Mucosa of rectum (tissue), 2 donors: ENCODE measurements around the gene SYNE2.
"Not testable (repeated sequence)": the region's sequence is repeated elsewhere in the genome, so short reads cannot be mapped to it uniquely, and the experiment has no call there.

Source experiments
- H3K27ac ChIP-seq, 2 donors: one replicate each; pipeline ENCODE4 v1.7.0; 2013; ENCODE audit warnings: inconsistent platforms in 2 of 2, low read depth in 2 of 2, low read length in 2 of 2
- H3K27me3 ChIP-seq, 2 donors: one replicate each; pipeline ENCODE4 v1.7.0; 2013; ENCODE audit warnings: low read length in 2 of 2; ENCODE audit not compliant: control insufficient read depth in 2 of 2, insufficient read depth in 2 of 2
- H3K36me3 ChIP-seq, 2 donors: one replicate each; pipeline ENCODE4 v1.7.0; 2013; ENCODE audit warnings: low read length in 2 of 2; ENCODE audit not compliant: control insufficient read depth in 2 of 2, insufficient read depth in 2 of 2
- H3K4me1 ChIP-seq, 2 donors: one replicate each; pipeline ENCODE4 v1.7.0; 2013; ENCODE audit warnings: low read length in 2 of 2, mild to moderate bottlenecking in 1 of 2; ENCODE audit not compliant: control insufficient read depth in 2 of 2, insufficient read depth in 2 of 2
- H3K4me3 ChIP-seq, 2 donors: one replicate each; pipeline ENCODE4 v1.7.0; 2013; ENCODE audit warnings: low read length in 2 of 2
- H3K9ac ChIP-seq, 2 donors: one replicate each; pipeline ENCODE4 v1.7.0; 2013; ENCODE audit warnings: low read length in 2 of 2, low read depth in 1 of 2, mild to moderate bottlenecking in 1 of 2
- H3K9me3 ChIP-seq, 2 donors: one replicate each; pipeline ENCODE4 v1.7.0; 2013; ENCODE audit warnings: low read length in 2 of 2; ENCODE audit not compliant: control insufficient read depth in 2 of 2
- donor health status: healthy.
- donor health status: Normal muscosa, but diverticular disease.

Gene SYNE2

GRCh38 chr14:64176330-64176729 is 323.5 kb downstream of the SYNE2 start:
- H3K27me3 ChIP-seq: no peaks in the 10 kb centered on the region

DNA sequence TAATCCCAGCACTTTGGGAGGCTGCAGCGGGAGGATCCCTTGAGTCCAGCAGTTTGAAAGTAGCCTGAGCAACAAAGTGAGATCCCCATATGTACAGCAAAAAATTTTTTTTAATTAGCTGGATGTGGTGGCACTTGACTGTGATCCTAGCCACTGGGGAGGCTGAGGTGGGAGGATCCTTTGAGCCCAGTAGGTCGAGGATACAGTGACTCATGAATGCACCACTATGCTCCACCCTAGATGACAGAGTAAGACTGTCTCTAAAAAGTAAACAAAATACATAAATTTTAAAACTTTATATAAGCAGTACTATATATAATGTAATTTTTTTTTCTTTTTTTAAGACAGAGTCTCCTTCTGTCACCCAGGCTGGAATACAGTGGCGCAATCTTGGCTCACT is 326.0 kb downstream of the SYNE2 start:
- Histone ChIP-seq H3K27ac (no peak overlapping the region), H3K9me3 (no peaks in the 10 kb centered on the region), H3K27me3 (no peaks in the 10 kb centered on the region), H3K4me3 (no peak overlapping the region), H3K36me3 (peaks cover 22 to 42% of the 10 kb centered on the region in 2 donors), H3K4me1 (no peaks in the 10 kb centered on the region), H3K9ac (no peak overlapping the region)

More at GRCh38 chr14:64176330-64176729, 323.5 kb downstream of the SYNE2 start:
- Histone ChIP-seq H3K9ac (no peak overlapping the region), H3K27ac (no peak overlapping the region), H3K4me1 (no peaks in the 10 kb centered on the region), H3K36me3 (peaks cover 34 to 49% of the 10 kb centered on the region in 2 donors), H3K9me3 (no peaks in the 10 kb centered on the region), H3K4me3 (no peak overlapping the region)

GRCh38 chr14:64182908-64183307 is 330.1 kb downstream of the SYNE2 start:
- H3K27ac ChIP-seq, H3K27me3 ChIP-seq, H3K4me3 ChIP-seq, H3K4me1 ChIP-seq, H3K9ac ChIP-seq, H3K9me3 ChIP-seq: not testable (repeated sequence)
- H3K36me3 ChIP-seq: peaks cover 20 to 35% of the 10 kb centered on the region in 2 donors

GRCh38 chr14:64184103-64184729 is 331.4 kb downstream of the SYNE2 start:
- Histone ChIP-seq H3K9me3 (no peaks in the 10 kb centered on the region), H3K36me3 (peaks cover 30 to 39% of the 10 kb centered on the region in 2 donors), H3K27ac (no peak overlapping the region), H3K27me3 (no peaks in the 10 kb centered on the region), H3K9ac (no peak overlapping the region), H3K4me1 (no peaks in the 10 kb centered on the region), H3K4me3 (no peak overlapping the region)

GRCh38 chr14:64185184-64185583 is 332.4 kb downstream of the SYNE2 start:
- Histone ChIP-seq H3K27me3 (no peaks in the 10 kb centered on the region), H3K4me3 (no peak overlapping the region), H3K27ac (no peak overlapping the region), H3K9me3 (no peaks in the 10 kb centered on the region), H3K4me1 (no peaks in the 10 kb centered on the region), H3K9ac (no peak overlapping the region), H3K36me3 (peaks cover 38 to 44% of the 10 kb centered on the region in 2 donors)

- H3K36me3 ChIP-seq: peaks cover 39 to 51% of the 10 kb centered on the region in 2 donors
- no peak overlapping the region for H3K4me3 ChIP-seq
Observed at GRCh38 chr14:64186231-64187129, 333.7 kb downstream of the SYNE2 start.

DNA sequence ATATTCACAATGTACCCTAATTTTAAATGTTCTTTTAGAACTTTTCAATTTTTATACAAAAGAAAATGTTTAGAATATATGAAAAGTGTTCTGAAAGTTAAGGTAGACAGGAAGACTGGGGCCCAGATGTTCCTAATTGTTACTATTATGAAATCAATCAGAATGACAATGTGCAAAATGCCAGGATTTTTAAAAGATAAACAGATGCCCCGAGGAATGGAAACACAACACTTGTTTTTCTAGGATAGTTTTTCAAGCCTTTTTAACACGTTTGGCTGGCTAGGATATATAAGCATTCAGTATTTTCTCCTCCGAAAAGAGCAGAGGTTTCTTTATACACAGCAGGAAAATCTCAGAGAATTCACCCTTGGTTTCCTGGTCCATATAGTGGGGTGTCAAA is 334.5 kb downstream of the SYNE2 start:
- H3K4me3 ChIP-seq: no peak overlapping the region
- H3K36me3 ChIP-seq: peaks cover 44 to 52% of the 10 kb centered on the region in 2 donors
- H3K27ac ChIP-seq: no peak overlapping the region

More at GRCh38 chr14:64186231-64187129, 333.7 kb downstream of the SYNE2 start:
- Histone ChIP-seq H3K4me1 (no peaks in the 10 kb centered on the region), H3K27me3 (no peaks in the 10 kb centered on the region), H3K9ac (no peak overlapping the region), H3K27ac (no peak overlapping the region), H3K9me3 (no peaks in the 10 kb centered on the region)

GRCh38 chr14:64190974-64191502 is 338.2 kb downstream of the SYNE2 start:
- peaks cover 43 to 54% of the 10 kb centered on the region in 2 donors for H3K36me3 ChIP-seq
- no peak overlapping the region for H3K9ac ChIP-seq
- H3K27ac ChIP-seq: no peak overlapping the region

More for the DNA sequence above, 334.5 kb downstream of the SYNE2 start:
- Histone ChIP-seq H3K27me3 (no peaks in the 10 kb centered on the region), H3K9me3 (no peaks in the 10 kb centered on the region), H3K4me1 (no peaks in the 10 kb centered on the region), H3K9ac (no peak overlapping the region)

DNA sequence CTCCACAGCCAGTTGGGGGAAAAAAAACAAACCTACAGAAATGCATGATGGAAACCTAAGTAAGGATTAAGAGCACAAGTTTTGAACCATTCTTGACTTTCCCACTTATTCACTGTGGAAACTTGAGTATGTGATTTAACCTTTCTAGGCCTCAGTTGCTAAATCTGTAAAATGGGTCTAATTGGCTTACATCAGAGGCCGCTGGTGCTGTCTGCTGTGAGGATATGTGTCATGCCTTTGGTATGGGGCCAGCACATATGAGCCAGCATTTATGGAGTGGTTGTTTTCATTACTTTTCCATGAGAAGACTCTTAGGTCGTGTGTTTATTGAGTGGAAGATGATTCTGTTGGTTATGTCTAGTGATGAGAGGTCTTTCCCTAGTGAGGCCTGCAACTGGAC is 339.0 kb downstream of the SYNE2 start:
- H3K36me3 ChIP-seq: peaks cover 36 to 51% of the 10 kb centered on the region in 2 donors
- no peaks in the 10 kb centered on the region for H3K4me1 ChIP-seq
- no peaks in the 10 kb centered on the region for H3K27me3 ChIP-seq
- no peaks in the 10 kb centered on the region for H3K9me3 ChIP-seq
- no peak overlapping the region for H3K27ac ChIP-seq
- no peak overlapping the region for H3K4me3 ChIP-seq
- H3K9ac ChIP-seq: no peak overlapping the region

More at GRCh38 chr14:64190974-64191502, 338.2 kb downstream of the SYNE2 start:
- Histone ChIP-seq H3K9me3 (no peaks in the 10 kb centered on the region), H3K27me3 (no peaks in the 10 kb centered on the region), H3K4me1 (no peaks in the 10 kb centered on the region), H3K4me3 (no peak overlapping the region)

GRCh38 chr14:64193821-64194220 is 341.0 kb downstream of the SYNE2 start:
- H3K4me1 ChIP-seq: no peaks in the 10 kb centered on the region
- H3K9ac ChIP-seq: no peak overlapping the region
- no peak overlapping the region for H3K27ac ChIP-seq
- no peaks in the 10 kb centered on the region for H3K27me3 ChIP-seq
- H3K9me3 ChIP-seq: no peaks in the 10 kb centered on the region
- H3K4me3 ChIP-seq: no peak overlapping the region
- H3K36me3 ChIP-seq: peaks cover 29 to 49% of the 10 kb centered on the region in 2 donors
